GM21723 (cell line): Measurements from ENCODE around the gene SEPTIN3.

Source experiments
- ATAC-seq: cut with Tn5 transposase; IDR thresholded peaks from one replicate; pipeline ENCODE4 v1.9.1; 2021; ENCODE audit warnings: mild to moderate bottlenecking, moderate library complexity; ENCODE audit not compliant: unreplicated experiment

Gene SEPTIN3

GRCh38 chr22:41969110-41969646, at the start of gene SEPTIN3:
TSS of gene SEPTIN3 (plus strand) at chr22:41969443. CDS start at chr22:41971493, 2,050 bp downstream.
- no peak for ATAC-seq

DNA sequence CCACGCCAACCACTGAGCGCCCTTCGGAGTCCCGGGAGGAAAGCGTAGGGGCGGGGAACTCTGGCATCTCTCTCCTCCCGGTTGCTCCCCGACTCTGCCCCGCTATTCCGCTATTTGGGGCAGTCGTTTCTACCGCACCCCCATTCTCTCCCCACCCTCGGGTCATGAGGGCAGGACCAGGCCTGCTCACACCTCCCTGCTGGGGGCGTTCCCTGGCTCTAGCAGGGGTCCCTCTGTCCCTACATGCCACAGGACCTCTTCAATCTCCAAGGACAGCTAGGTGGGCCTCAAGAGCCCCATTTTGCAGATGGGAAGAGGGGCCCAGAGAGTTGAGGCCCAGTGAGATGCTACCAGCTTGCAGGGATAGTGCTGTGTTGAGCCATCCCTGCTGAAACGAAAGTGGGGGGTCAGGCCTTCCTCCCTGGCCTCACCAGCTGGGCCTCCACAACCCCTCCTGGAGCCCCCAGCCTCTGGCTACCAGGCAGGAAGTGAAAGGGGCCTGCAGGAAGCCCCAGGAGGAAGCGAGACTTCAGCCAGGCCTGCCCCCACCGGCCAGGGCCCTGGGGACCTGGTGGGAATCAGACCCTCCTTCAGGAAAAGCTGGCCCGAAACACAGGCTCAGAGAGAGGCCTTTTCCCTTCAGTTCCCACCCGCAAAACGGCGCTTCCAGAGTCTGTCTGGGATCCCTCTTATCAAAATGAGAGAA, 48.8 kb upstream of the SEPTIN3 start:
- peak; percentile 21 for ATAC-seq

DNA sequence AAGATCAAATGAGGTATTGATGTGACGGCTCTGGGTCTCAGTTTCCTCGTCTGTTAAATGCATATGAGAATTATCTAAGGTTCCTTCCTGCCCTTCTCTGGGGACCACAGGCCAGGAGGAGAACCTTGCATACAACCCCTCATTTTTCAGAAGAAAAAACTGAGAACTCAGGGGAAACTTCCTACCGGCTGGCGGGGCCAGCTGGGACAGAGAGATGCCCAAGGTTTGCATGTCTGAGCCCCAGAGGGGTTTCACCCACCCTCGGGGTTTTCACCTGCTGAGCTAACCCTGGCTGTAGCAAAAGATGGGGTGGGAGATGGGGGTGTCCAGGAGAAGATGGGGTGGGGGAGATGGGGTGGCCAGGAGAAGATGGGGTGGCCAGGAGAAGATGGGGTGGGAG, 46.9 kb upstream of the SEPTIN3 start:
- ATAC-seq, result no peak

GRCh38 chr22:41922940-41923594, 46.2 kb upstream of the SEPTIN3 start:
- ATAC-seq, result no peak

- ATAC-seq, result no peak
These were observed 45.5 kb upstream of the SEPTIN3 start for GRCh38 chr22:41923595-41924276.

DNA sequence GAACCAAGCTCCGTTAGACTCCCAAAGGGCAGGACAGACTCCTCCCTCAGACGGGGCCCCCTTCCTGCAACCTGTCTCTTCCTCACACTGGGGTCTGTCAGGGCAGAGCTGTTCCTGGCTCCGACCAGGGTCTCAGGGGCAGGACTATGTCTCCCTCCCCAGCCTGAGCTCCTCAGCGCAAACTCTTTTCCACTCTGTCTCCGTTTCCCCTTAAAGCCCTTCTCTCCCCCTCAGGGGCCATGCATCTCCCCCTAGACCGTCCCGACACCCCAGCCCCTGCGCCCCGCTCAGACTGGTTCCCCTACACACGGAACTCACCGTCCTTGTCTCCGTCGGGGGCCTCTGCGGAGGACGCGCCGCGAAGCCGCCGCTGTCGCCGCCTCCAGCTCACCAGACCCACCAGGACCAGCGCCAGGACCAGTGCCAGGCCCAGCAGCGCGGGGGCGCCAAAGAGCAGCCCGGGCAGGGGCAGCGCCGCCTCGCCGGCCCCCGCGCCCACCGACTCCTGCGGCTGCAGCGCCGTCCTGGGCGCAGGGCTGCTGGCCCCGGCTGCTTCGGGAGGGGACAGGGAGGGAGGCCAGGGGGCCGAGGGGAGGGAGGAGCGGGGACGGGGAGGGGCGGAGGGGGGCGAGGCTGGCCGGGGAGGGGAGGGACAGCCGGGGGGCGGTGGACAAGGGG, 43.3 kb upstream of the SEPTIN3 start:
- ATAC-seq, result peak; percentile 35

DNA sequence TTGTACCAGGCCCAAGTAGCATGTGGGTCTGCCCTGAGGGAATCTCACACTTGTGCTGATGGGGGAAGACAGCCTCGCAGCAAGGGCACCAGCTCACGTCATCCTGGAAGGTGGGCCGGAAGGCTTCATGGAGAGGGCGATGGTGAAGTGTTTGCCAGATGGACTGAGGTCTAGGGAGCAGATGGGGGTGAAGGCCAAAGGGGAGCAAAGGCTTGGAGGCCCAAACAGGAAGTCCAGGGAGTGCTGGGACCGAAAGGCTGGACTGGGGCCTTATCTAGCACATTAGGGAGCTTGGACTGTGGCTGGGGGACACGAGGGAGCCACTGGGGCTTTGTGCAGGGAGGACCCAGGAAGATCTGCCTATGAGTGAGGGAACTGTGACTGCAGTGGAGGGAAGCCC, 41.4 kb upstream of the SEPTIN3 start:
- ATAC-seq, result no peak

- ATAC-seq, result no peak
These were observed 40.4 kb upstream of the SEPTIN3 start for GRCh38 chr22:41928593-41929417.

GRCh38 chr22:41929418-41929810, 39.8 kb upstream of the SEPTIN3 start:
- no peak for ATAC-seq

DNA sequence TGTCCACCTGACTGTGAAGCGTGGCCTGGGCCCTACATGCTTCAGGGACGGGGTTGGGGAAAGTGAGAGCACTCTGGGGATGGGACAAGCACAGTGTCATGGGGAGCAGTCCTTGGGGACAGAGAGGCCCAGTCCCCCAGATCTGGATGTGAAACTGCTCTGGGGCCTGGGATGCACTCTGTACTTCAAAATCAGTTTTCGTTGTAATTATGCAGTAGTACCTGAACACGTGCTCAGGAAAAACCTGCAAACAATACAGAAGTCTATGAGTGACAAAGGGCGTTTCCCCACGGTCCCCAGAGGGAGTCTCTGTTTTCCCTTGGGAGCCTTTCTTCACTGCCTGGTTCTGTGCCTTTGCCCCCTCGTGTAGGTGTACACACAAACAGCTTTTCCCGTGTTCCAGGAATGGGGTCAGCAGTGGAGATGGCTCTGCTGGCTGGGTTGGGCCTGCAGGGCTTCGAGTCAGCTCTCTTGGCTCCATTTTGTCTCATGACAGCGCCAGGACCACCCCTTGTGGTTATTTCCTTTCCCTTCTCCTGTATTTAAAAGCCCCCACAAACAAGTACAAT, 37.5 kb upstream of the SEPTIN3 start:
- no peak for ATAC-seq

- ATAC-seq, result no peak
These were observed 36.9 kb upstream of the SEPTIN3 start for GRCh38 chr22:41932353-41932752.

GRCh38 chr22:41933411-41934177, 35.6 kb upstream of the SEPTIN3 start:
- no peak for ATAC-seq

DNA sequence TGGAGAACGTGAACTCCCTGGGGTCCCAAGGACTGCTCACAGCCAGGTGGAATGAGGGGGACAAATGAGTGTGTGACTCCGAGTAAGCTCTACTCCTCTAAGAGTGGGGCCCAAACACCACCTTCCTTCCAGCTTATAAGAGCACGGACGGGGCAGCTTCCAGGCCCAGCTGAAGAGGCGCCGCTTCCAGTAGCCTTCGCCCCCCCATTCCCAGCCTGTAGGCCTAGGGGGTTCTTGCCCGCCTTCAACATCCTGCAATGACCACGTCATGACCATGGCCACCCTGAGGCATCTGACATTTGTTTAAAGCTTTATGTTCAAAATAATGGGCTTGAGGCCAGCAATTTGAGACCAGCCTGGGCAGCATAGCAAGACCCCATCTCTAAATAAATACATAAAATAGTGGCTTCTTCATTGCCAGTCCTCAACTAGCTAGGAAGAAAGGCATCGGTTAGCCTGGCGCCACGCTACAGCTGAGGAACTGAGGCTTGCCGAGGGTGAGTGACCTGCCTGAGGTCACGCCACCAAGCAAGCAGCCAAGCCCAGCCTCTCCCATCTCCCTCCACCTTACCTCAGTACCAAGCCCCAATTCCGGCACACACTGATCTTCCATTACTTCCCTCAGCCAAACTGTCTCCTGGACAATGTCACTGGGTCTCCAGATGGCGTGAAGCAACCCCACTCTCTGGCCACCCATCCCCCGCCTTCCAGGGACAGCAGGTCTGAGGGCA, 34.8 kb upstream of the SEPTIN3 start:
- ATAC-seq, result no peak

DNA sequence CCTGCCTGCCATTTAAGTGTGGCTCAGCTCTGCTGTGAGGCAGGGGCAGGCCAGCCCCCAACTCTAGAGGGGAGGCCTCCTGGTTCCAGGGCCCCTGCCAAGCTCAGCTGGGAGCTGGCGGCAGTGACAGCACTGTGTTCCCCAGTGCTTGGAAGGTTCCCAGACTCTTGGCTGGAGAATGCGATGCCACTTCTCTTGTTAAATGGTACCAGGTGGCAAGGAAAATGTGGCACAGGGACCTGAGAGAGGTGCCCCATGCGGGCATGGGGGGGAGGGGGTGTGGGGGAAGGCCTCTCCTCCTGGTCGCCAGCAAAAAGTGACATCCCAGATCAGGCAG, 34.3 kb upstream of the SEPTIN3 start:
- no peak for ATAC-seq

DNA sequence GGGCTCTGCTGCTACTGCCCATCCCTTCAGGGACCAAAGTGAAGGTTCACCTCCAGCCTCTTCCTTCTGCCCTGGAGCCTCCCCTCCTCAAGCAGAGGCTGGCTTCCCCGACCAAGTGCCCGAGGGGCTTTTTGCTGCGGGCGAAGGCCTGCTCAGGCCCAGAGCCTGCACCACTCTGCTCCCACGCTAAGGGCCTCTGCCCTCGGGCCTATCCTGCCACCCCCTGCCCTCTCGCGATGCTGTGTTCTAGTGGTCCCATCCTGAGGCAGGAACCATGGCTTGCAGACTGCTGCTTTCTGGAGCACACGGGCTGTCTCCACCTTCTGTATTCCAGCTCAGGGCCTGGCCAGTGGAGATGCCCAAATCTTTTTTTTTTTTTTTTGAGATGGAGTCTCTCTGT, 33.7 kb upstream of the SEPTIN3 start:
- ATAC-seq, result no peak

DNA sequence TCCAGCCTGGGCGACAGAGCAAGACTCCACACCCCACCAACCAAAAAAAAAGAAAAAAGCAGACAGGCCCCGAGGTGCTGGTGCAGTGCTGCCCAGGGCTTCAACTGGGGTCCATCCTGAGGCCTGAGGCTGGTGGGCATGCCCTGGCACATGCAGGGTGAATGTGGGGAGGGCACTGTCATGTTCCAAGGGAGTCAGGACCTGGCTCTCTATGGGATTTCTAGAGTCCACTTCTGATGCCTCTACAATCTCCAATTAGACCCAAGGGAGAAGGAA, 32.4 kb upstream of the SEPTIN3 start:
- no peak for ATAC-seq

DNA sequence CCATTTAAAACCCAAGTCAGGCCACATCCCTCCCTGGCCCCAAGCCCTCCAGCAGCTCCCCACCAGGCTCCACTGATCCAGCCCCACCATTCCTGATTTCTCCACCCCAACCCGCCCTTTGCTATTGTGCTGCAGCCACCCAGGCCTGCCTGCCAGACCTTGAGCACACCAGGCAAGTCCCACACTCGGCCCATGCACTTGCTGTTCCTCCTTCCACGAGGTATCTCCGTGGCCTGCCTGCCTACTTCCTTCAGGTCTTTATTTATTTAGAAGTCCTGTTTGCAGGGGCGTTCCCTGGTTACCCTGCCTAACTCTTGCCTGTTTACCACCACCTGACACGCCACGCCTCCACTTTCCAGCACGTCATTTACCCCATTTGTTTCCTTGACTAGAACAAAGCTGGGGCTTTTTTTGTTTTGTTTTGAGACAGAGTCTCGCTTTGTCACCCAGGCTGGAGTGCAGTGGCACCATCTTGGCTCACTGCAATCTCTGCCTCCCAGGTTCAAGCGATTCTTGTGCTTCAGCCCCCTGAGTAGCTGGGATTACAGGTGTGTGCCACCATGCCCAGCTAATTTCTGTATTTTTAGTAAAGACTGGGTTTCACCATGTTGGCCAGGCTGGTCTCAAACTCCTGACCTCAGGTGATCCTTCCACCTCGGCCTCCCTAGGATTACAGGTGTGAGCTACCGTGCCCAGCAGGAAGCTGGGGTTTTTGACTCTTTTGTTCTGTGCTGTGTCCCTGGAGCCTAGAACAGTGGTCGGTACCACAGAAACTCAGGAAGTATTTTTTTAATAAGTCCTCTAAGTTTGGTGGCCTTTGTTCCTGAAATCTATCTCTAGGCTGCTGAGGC, 29.0 kb upstream of the SEPTIN3 start:
- peak; percentile 49 for ATAC-seq
